Lung (tissue), 12 donors: ENCODE data around the gene KCNJ5. TPM values are rescaled to one million over a fixed set of nuclear protein-coding genes. Genes with fewer than 3 reads are reported as not detected.

Experiments
- ATAC-seq: fragments of 200-7000 bp; cut with Tn5 transposase; one replicate; pipeline ENCODE4 v1.9.1; 2020; ENCODE audit warnings: moderate number of reproducible peaks; ENCODE audit not compliant: insufficient read depth, low FRiP score
- DNase-seq, 3 donors: peaks; one replicate each; pipeline ENCODE4 v3.0.0-alpha.2; 2013 to 2017
- H3K27ac ChIP-seq, 2 donors: one replicate each; pipeline ENCODE4 v1.5.1; 2013; ENCODE audit warnings: mild to moderate bottlenecking in 2 of 2, moderate library complexity in 2 of 2, control low read depth in 1 of 2, inconsistent platforms in 1 of 2, low read depth in 1 of 2, low read length in 1 of 2
- H3K27me3 ChIP-seq, 3 donors: one replicate each; pipeline ENCODE4 v1.5.1; 2013; ENCODE audit warnings: low read length in 2 of 3; ENCODE audit not compliant: control insufficient read depth in 3 of 3, insufficient read depth in 3 of 3
- H3K36me3 ChIP-seq, 4 donors: one replicate each; pipeline ENCODE4 v1.5.1; 2013; ENCODE audit warnings: low read length in 4 of 4, mild to moderate bottlenecking in 1 of 4, moderate library complexity in 1 of 4; ENCODE audit not compliant: control insufficient read depth in 4 of 4, insufficient read depth in 4 of 4
- H3K4me1 ChIP-seq, 5 donors: one replicate each; pipeline ENCODE4 v1.5.1; 2013; ENCODE audit warnings: low read length in 5 of 5, mild to moderate bottlenecking in 2 of 5, moderate library complexity in 1 of 5; ENCODE audit not compliant: control insufficient read depth in 5 of 5, insufficient read depth in 5 of 5
- H3K4me3 ChIP-seq: one replicate; pipeline ENCODE4 v1.5.1; 2013; ENCODE audit warnings: mild to moderate bottlenecking, control low read depth, moderate library complexity
- H3K9ac ChIP-seq, 2 donors: one replicate each; pipeline ENCODE4 v1.5.1; 2013; ENCODE audit warnings: low read length in 2 of 2, control low read depth in 1 of 2; ENCODE audit not compliant: insufficient read depth in 1 of 2
- H3K9me3 ChIP-seq, 4 donors: one replicate each; pipeline ENCODE4 v1.5.1; 2013; ENCODE audit warnings: low read length in 3 of 4, mild to moderate bottlenecking in 1 of 4, moderate library complexity in 1 of 4; ENCODE audit not compliant: control insufficient read depth in 4 of 4, insufficient read depth in 3 of 4
- WGBS, 2 donors: extraction: QIAGEN DNeasy Blood & Tissue Kit; methylation state at CpG; one replicate each; pipeline ENCODE4 v1.1.7; 2013; 5-methylcytosine and 5-hydroxymethylcytosine counted together
- polyA plus RNA-seq, 2 donors: library from polyadenylated mRNA; stranded (reverse); fragments of 200-250 nt; gene quantifications; one replicate each; pipeline ENCODE4 v1.2.1, GENCODE V29; 2013
- total RNA-seq, 2 donors: library from RNA; depleted of rRNA in 1 of 2; stranded (reverse); fragments of >200 nt in 1 of 2; gene quantifications; one replicate each; pipeline ENCODE4 v1.2.1, GENCODE V29; 2014 to 2021
- TF ChIP-seq, protein P1 (sequence below): IDR thresholded peaks from 2 replicates; pipeline ENCODE4 v1.5.1; 2012; ENCODE audit warnings: mild to moderate bottlenecking; ENCODE audit errors: control extremely low read depth, extremely low read depth
- donor health status: control.
- donor health status: control.
- donor health status: Bipolar disorder and iron deficiency.
- donor health status: healthy.
- donor health status: DM: yes; HTN: yes; CAD: no.

KCNJ5 gene
- total and polyA plus RNA-seq, 4 donors: 2.0 to 5.0 (median 2.8) TPM

DNA sequence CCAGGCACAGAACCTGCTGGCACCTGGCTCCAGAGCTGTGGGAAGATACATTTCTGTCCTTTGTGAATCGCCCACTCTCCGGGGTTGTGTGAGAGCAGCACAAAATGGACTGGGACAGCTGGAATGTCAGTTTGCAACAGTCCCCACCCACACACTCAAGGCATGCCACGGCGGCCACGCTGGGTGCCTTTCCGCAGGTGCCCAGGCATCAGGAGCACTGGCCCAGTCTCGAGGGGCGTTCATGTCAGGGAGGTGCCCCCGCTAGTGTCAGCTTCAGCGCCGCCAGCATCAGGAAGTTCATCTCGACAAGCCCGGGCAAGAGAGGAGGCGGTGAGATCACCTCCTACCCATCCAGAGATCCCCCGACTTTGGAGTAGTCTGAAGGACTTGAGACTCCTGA lies 49.4 kb downstream of the KCNJ5 start:
- Histone ChIP-seq H3K9me3 (no peaks in the 10 kb centered on the region), H3K27ac (no peak overlapping the region), H3K27me3 (no peaks in the 10 kb centered on the region), H3K36me3 (no peaks in the 10 kb centered on the region), H3K4me3 (no peak overlapping the region), H3K9ac (no peak overlapping the region), H3K4me1 (peaks cover 0 to 19% (median 0%) of the 10 kb centered on the region in 5 donors)
- DNase-seq: no peak
- no peak for ATAC-seq
- TF ChIP-seq, protein P1, sequence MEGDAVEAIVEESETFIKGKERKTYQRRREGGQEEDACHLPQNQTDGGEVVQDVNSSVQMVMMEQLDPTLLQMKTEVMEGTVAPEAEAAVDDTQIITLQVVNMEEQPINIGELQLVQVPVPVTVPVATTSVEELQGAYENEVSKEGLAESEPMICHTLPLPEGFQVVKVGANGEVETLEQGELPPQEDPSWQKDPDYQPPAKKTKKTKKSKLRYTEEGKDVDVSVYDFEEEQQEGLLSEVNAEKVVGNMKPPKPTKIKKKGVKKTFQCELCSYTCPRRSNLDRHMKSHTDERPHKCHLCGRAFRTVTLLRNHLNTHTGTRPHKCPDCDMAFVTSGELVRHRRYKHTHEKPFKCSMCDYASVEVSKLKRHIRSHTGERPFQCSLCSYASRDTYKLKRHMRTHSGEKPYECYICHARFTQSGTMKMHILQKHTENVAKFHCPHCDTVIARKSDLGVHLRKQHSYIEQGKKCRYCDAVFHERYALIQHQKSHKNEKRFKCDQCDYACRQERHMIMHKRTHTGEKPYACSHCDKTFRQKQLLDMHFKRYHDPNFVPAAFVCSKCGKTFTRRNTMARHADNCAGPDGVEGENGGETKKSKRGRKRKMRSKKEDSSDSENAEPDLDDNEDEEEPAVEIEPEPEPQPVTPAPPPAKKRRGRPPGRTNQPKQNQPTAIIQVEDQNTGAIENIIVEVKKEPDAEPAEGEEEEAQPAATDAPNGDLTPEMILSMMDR: no peak
- WGBS, 2 donors: 73 to 85% methylated on average over 15 of the region's 15 CpGs

DNA sequence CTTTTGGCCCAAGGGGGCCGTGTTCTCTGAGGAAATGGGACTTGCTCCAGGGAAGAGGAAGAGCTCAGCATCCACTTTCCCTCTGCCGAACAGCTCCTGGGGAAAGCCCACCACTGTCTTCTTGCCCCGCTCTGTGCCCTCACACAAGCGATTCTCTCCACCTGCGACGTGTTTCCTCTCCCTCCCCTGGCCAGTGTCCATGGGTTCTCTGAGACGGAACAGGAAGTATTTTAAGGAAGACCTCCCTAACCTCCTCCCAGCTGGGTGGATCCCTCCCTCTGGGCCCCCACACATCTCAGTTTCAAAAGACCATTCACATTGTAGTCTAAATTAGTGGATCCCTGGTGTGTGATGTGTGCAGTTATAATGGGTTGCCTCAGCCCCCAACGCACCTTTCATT lies 50.0 kb downstream of the KCNJ5 start:
- no peaks in the 10 kb centered on the region for H3K9me3 ChIP-seq
- no peaks in the 10 kb centered on the region for H3K36me3 ChIP-seq
- WGBS, 2 donors: 46 to 69% methylated on average over 8 of the region's 8 CpGs
- ATAC-seq (no peak), DNase-seq (no peak)
- H3K9ac ChIP-seq: no peak overlapping the region
- H3K27ac ChIP-seq: no peak overlapping the region
- H3K4me1 ChIP-seq: peaks cover 0 to 19% (median 0%) of the 10 kb centered on the region in 5 donors
- TF ChIP-seq, protein P1: no peak
- no peaks in the 10 kb centered on the region for H3K27me3 ChIP-seq
- H3K4me3 ChIP-seq: no peak overlapping the region

DNA sequence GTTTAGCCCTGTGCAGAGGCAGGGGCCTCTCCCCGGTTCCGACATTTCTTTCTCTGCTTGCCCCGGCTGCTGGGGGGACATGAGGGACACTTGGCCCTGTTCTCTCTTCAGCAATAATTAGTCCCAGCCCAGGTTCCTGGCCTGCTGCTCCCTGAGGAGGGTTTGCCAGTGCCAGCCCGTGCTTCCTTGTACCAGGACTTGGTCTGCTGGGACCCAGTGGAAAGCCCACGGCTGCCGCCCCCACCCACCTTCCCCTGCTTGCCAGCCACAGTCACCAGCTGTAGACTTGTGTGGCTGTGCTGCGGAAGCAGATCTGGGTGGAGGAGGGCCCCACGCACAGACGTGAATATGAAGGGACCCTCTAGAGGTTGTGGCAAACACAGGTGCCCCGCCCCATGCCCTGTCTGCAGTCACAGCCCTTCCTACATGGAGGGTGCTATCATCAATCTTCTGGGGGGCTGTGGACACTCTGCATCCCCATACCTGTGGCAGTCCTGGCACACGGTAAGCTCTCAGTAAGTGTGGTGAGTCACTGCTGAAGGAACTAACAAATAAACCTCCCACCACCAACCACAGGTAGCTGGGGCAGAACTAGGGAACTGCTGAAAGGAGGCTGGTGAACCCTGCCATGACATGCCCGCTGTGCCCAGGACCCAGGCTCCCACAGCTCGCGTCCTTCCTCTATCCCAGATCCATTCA lies 50.6 kb downstream of the KCNJ5 start:
- no peak overlapping the region for H3K4me3 ChIP-seq
- no peaks in the 10 kb centered on the region for H3K36me3 ChIP-seq
- TF ChIP-seq, protein P1: no peak
- H3K27me3 ChIP-seq: no peaks in the 10 kb centered on the region
- H3K4me1 ChIP-seq: peaks cover 0 to 19% (median 0%) of the 10 kb centered on the region in 5 donors
- H3K9me3 ChIP-seq: no peaks in the 10 kb centered on the region
- H3K27ac ChIP-seq: no peak overlapping the region
- no peak for ATAC-seq
- DNase-seq: no peak
- no peak overlapping the region for H3K9ac ChIP-seq
- WGBS, 2 donors: 89 to 95% methylated on average over 14 of the region's 14 CpGs

DNA sequence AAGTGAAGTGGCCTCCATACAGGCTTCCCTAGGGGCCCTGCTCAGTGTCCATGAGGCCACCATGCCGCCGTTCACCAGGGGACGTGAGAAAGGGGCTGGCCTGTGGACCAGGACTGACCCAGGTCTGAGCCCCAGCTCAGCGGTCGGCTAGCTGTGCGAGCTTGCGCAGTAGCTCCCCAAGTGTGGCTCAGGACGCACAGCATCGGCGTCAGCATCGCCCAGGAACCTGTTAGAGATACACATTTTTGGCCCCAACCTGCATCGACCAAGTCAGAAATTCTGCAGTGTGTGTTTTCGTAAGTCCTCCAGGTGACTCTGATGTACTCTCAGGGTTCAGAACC lies 51.1 kb downstream of the KCNJ5 start:
- no peak for ATAC-seq
- 96 to 98% methylated on average over 13 of the region's 13 CpGs for WGBS, 2 donors
- no peaks in the 10 kb centered on the region for H3K36me3 ChIP-seq
- H3K9me3 ChIP-seq: no peaks in the 10 kb centered on the region
- TF ChIP-seq, protein P1: no peak
- H3K4me1 ChIP-seq: peaks cover 0 to 19% (median 0%) of the 10 kb centered on the region in 5 donors
- H3K9ac ChIP-seq: no peak overlapping the region
- H3K27ac ChIP-seq: no peak overlapping the region
- DNase-seq: no peak
- H3K4me3 ChIP-seq: no peak overlapping the region
- no peaks in the 10 kb centered on the region for H3K27me3 ChIP-seq
